Mesothelial cell of epicardium (in vitro differentiated cells): ENCODE measurements around the gene COL25A1. TPM values are rescaled to one million over a fixed set of nuclear protein-coding genes. Genes with fewer than 3 reads are reported as not detected.

Source experiments
- DNase-seq, 2 experiments: peaks; one replicate each; pipeline ENCODE4 v3.0.0; 2021; ENCODE audit warnings: low spot score in 2 of 2; ENCODE audit not compliant: unreplicated experiment in 2 of 2
- H3K27ac Mint-ChIP-seq: 2 replicates; pipeline ENCODE4 v1.8.0; 2021; ENCODE audit warnings: mixed read lengths
- H3K27me3 Mint-ChIP-seq: 2 replicates; pipeline ENCODE4 v1.8.0; 2021; ENCODE audit warnings: low read depth, mixed read lengths
- H3K36me3 Mint-ChIP-seq: 2 replicates; pipeline ENCODE4 v1.8.0; 2021; ENCODE audit warnings: mixed read lengths
- H3K4me1 Mint-ChIP-seq: 2 replicates; pipeline ENCODE4 v1.8.0; 2021; ENCODE audit warnings: mixed read lengths
- H3K4me3 Mint-ChIP-seq: 2 replicates; pipeline ENCODE4 v1.8.0; 2021; ENCODE audit warnings: mild to moderate bottlenecking, moderate library complexity, mixed read lengths
- H3K9me3 Mint-ChIP-seq: 2 replicates; pipeline ENCODE4 v1.8.0; 2021; ENCODE audit warnings: mixed read lengths
- CTCF ChIP-seq: fragments of 200-600 bp; sonication (generic); IDR thresholded peaks from one replicate; pipeline ENCODE4 v1.5.0; 2021; ENCODE audit warnings: antibody characterized with exemption; ENCODE audit not compliant: unreplicated experiment
- total RNA-seq: library from RNA; stranded (reverse); gene quantifications from 3 replicates; pipeline ENCODE4 v1.2.1, GENCODE V29; 2021

The COL25A1 gene
- total RNA-seq, 1 donor from 2014 or later: 56.7 TPM

- Mint-ChIP-seq H3K4me1 (peaks cover 4% of the 10 kb centered on the region), H3K27ac (no peak overlapping the region), H3K4me3 (no peak overlapping the region), H3K36me3 (no peaks in the 10 kb centered on the region), H3K27me3 (no peaks in the 10 kb centered on the region), H3K9me3 (no peaks in the 10 kb centered on the region)
- no peak for TF ChIP-seq CTCF
- no peak for DNase-seq
These were observed 433.7 kb downstream of the COL25A1 start for GRCh38 chr4:108868606-108869227.

- Mint-ChIP-seq H3K36me3 (no peaks in the 10 kb centered on the region), H3K4me3 (no peak overlapping the region), H3K9me3 (no peaks in the 10 kb centered on the region), H3K4me1 (peaks cover 4% of the 10 kb centered on the region), H3K27ac (no peak overlapping the region), H3K27me3 (no peaks in the 10 kb centered on the region)
- DNase-seq: no peak
- no peak for TF ChIP-seq CTCF
These were observed 435.0 kb downstream of the COL25A1 start for GRCh38 chr4:108867476-108867875.

GRCh38 chr4:108861334-108861733 lies 441.1 kb downstream of the COL25A1 start:
- H3K36me3 Mint-ChIP-seq: peaks cover 6% of the 10 kb centered on the region
- TF ChIP-seq CTCF: no peak
- H3K27me3 Mint-ChIP-seq: no peaks in the 10 kb centered on the region
- H3K9me3 Mint-ChIP-seq: no peaks in the 10 kb centered on the region
- peaks cover 4% of the 10 kb centered on the region for H3K4me1 Mint-ChIP-seq
- DNase-seq: no peak
- H3K4me3 Mint-ChIP-seq: no peak overlapping the region
- no peak overlapping the region for H3K27ac Mint-ChIP-seq

- no peak for TF ChIP-seq CTCF
- Mint-ChIP-seq H3K9me3 (no peaks in the 10 kb centered on the region), H3K4me3 (no peak overlapping the region), H3K36me3 (peaks cover 17% of the 10 kb centered on the region), H3K27me3 (no peaks in the 10 kb centered on the region), H3K4me1 (peaks cover 5% of the 10 kb centered on the region), H3K27ac (no peak overlapping the region)
- no peak for DNase-seq
These were observed 447.7 kb downstream of the COL25A1 start for GRCh38 chr4:108854786-108855185.

GRCh38 chr4:108852691-108853090 lies 449.8 kb downstream of the COL25A1 start:
- TF ChIP-seq CTCF: no peak
- H3K36me3 Mint-ChIP-seq: peaks cover 11% of the 10 kb centered on the region
- no peaks in the 10 kb centered on the region for H3K9me3 Mint-ChIP-seq
- H3K27ac Mint-ChIP-seq: no peak overlapping the region
- H3K27me3 Mint-ChIP-seq: no peaks in the 10 kb centered on the region
- no peak for DNase-seq
- H3K4me3 Mint-ChIP-seq: no peak overlapping the region
- peaks cover 8% of the 10 kb centered on the region for H3K4me1 Mint-ChIP-seq

- no peak for TF ChIP-seq CTCF
- H3K27ac Mint-ChIP-seq: no peak overlapping the region
- H3K4me1 Mint-ChIP-seq: peaks cover 8% of the 10 kb centered on the region
- no peaks in the 10 kb centered on the region for H3K9me3 Mint-ChIP-seq
- no peak overlapping the region for H3K4me3 Mint-ChIP-seq
- H3K36me3 Mint-ChIP-seq: peaks cover 11% of the 10 kb centered on the region
- DNase-seq: no peak
- no peaks in the 10 kb centered on the region for H3K27me3 Mint-ChIP-seq
These were observed 451.1 kb downstream of the COL25A1 start for GRCh38 chr4:108851366-108851765.
